Measurements from ENCODE around the gene PRDX3.

GRCh38 chr10:119131512-119132240 lies 46.9 kb downstream of the PRDX3 start:
- TF ChIP-seq, protein P1, sequence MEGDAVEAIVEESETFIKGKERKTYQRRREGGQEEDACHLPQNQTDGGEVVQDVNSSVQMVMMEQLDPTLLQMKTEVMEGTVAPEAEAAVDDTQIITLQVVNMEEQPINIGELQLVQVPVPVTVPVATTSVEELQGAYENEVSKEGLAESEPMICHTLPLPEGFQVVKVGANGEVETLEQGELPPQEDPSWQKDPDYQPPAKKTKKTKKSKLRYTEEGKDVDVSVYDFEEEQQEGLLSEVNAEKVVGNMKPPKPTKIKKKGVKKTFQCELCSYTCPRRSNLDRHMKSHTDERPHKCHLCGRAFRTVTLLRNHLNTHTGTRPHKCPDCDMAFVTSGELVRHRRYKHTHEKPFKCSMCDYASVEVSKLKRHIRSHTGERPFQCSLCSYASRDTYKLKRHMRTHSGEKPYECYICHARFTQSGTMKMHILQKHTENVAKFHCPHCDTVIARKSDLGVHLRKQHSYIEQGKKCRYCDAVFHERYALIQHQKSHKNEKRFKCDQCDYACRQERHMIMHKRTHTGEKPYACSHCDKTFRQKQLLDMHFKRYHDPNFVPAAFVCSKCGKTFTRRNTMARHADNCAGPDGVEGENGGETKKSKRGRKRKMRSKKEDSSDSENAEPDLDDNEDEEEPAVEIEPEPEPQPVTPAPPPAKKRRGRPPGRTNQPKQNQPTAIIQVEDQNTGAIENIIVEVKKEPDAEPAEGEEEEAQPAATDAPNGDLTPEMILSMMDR (IDR thresholded peaks at IDR 0.05): no peak
- no peak for TF ChIP-seq POLR2A (IDR thresholded peaks at IDR 0.05)

Data from testis (tissue), 2 donors.